Loucy (cell line): ENCODE results near the gene TMEM170A.

ENCODE experiments used
- CTCF ChIP-seq: fragments of 200-600 bp; sonication (generic); conservative IDR thresholded peaks from 2 replicates; pipeline ENCODE4 v1.5.1; 2014; ENCODE audit warnings: mild to moderate bottlenecking, antibody characterized with exemption, low read length
- EZH2phosphoT487 ChIP-seq: fragments of 200-600 bp; IDR thresholded peaks from 2 replicates; pipeline ENCODE4 v1.6.1; 2018; ENCODE audit warnings: antibody characterized with exemption, mild to moderate bottlenecking, moderate library complexity, borderline replicate concordance

- no peak for TF ChIP-seq CTCF
- no peak for TF ChIP-seq EZH2phosphoT487
These were observed 62.8 kb downstream of the TMEM170A start for GRCh38 chr16:75401691-75402090.
